HUDEP-2 (cell line): ENCODE data around the gene CTNNA3.

ENCODE experiments used
- DNase-seq, 76 experiments: peaks; one replicate each; lab custom pipeline; 2025; ENCODE audit not compliant: unreplicated experiment in 76 of 76; lab: John Stamatoyannopoulos, UW

Gene CTNNA3

GRCh38 chr10:67666416-67667034 is 29.5 kb downstream of the CTNNA3 start:
- peak in 1 of 76 experiments; percentile 1 for DNase-seq

- DNase-seq = no peak
Measured at GRCh38 chr10:67665491-67665890, 30.5 kb downstream of the CTNNA3 start.

GRCh38 chr10:67664942-67665341 is 31.1 kb downstream of the CTNNA3 start:
- DNase-seq = no peak

GRCh38 chr10:67663449-67664087 is 32.4 kb downstream of the CTNNA3 start:
- DNase-seq = no peak

- no peak for DNase-seq
Measured at GRCh38 chr10:67662415-67662814, 33.6 kb downstream of the CTNNA3 start.

GRCh38 chr10:67659497-67659896 is 36.5 kb downstream of the CTNNA3 start:
- DNase-seq = no peak

GRCh38 chr10:67657775-67658174 is 38.2 kb downstream of the CTNNA3 start:
- no peak for DNase-seq

GRCh38 chr10:67650558-67650957 is 45.4 kb downstream of the CTNNA3 start:
- no peak for DNase-seq

- DNase-seq = no peak
Measured at GRCh38 chr10:67648613-67649229, 47.3 kb downstream of the CTNNA3 start.

- DNase-seq = no peak
Measured at GRCh38 chr10:67630904-67631303, 65.1 kb downstream of the CTNNA3 start.

- DNase-seq = no peak
Measured at GRCh38 chr10:67629461-67629971, 66.5 kb downstream of the CTNNA3 start.

- DNase-seq = no peak
Measured at GRCh38 chr10:67622984-67623383, 73.0 kb downstream of the CTNNA3 start.

- no peak for DNase-seq
Measured at GRCh38 chr10:67622511-67622910, 73.5 kb downstream of the CTNNA3 start.

GRCh38 chr10:67621834-67622233 is 74.2 kb downstream of the CTNNA3 start:
- DNase-seq = no peak

GRCh38 chr10:67618116-67618515 is 77.9 kb downstream of the CTNNA3 start:
- DNase-seq = no peak

- DNase-seq = no peak
Measured at GRCh38 chr10:67612577-67613537, 83.1 kb downstream of the CTNNA3 start.

GRCh38 chr10:67612176-67612575 is 83.8 kb downstream of the CTNNA3 start:
- DNase-seq = no peak

- no peak for DNase-seq
Measured at GRCh38 chr10:67609996-67610793, 85.8 kb downstream of the CTNNA3 start.

GRCh38 chr10:67608001-67608400 is 88.0 kb downstream of the CTNNA3 start:
- DNase-seq = no peak

- DNase-seq = no peak
Measured at GRCh38 chr10:67607472-67607871, 88.5 kb downstream of the CTNNA3 start.
